Amygdala (tissue), 56 donors: ENCODE data around the gene GTF3C1.
"Not testable (repeated sequence)": the region's sequence is repeated elsewhere in the genome, so short reads cannot be mapped to it uniquely, and the experiment has no call there.

Source experiments
- DNase-seq, 56 donors: peaks; one replicate each; lab custom pipeline; 2025; lab: John Stamatoyannopoulos, UW

Gene GTF3C1

GRCh38 chr16:27549746-27550581, at the start of gene GTF3C1, which contains the start of gene KATNIP:
Gene GTF3C1, minus strand, starts transcription at chr16:27549913. Its CDS starts 23 bp downstream, at chr16:27549890.
Gene KATNIP, plus strand, starts transcription at chr16:27550144. Its CDS starts 27 bp downstream, at chr16:27550171.
- DNase-seq = peak; percentile 94 to 100 (median 99)

GRCh38 chr16:27598931-27599565, 49.3 kb upstream of the GTF3C1 start:
- no peak for DNase-seq

- no peak for DNase-seq
Measured at GRCh38 chr16:27598220-27598619, 48.5 kb upstream of the GTF3C1 start.

- DNase-seq = no peak
Measured at GRCh38 chr16:27597361-27597760, 47.6 kb upstream of the GTF3C1 start.

GRCh38 chr16:27596411-27596810, 46.7 kb upstream of the GTF3C1 start:
- DNase-seq = no peak

GRCh38 chr16:27595993-27596392, 46.3 kb upstream of the GTF3C1 start:
- no peak for DNase-seq

GRCh38 chr16:27595475-27595874, 45.8 kb upstream of the GTF3C1 start:
- DNase-seq = no peak

- DNase-seq = no peak
Measured at GRCh38 chr16:27591837-27592236, 42.1 kb upstream of the GTF3C1 start.

GRCh38 chr16:27588057-27588456, 38.3 kb upstream of the GTF3C1 start:
- DNase-seq = no peak

- no peak for DNase-seq
Measured at GRCh38 chr16:27586711-27587110, 37.0 kb upstream of the GTF3C1 start.

GRCh38 chr16:27585200-27585599, 35.5 kb upstream of the GTF3C1 start:
- DNase-seq = no peak

GRCh38 chr16:27583634-27584033, 33.9 kb upstream of the GTF3C1 start:
- no peak for DNase-seq

GRCh38 chr16:27582883-27583282, 33.2 kb upstream of the GTF3C1 start:
- no peak for DNase-seq

GRCh38 chr16:27579087-27579980, 29.6 kb upstream of the GTF3C1 start:
- DNase-seq = no peak

GRCh38 chr16:27576729-27577128, 27.0 kb upstream of the GTF3C1 start:
- DNase-seq = no peak

GRCh38 chr16:27572711-27573110, 23.0 kb upstream of the GTF3C1 start:
- DNase-seq = no peak

GRCh38 chr16:27571433-27572326, 22.0 kb upstream of the GTF3C1 start:
- no peak for DNase-seq

- not testable (repeated sequence) for DNase-seq
Measured at GRCh38 chr16:27570986-27571385, 21.3 kb upstream of the GTF3C1 start.

GRCh38 chr16:27568077-27568476, 18.4 kb upstream of the GTF3C1 start:
- no peak for DNase-seq

GRCh38 chr16:27566417-27566816, 16.7 kb upstream of the GTF3C1 start:
- no peak for DNase-seq
